K562 (cell line): ENCODE results near the gene MTA1. TPM values are rescaled to one million over a fixed set of nuclear protein-coding genes. Genes with fewer than 3 reads are reported as not detected.

Experiments
- ATAC-seq: fragments of 200-7000 bp; cut with Tn5 transposase; 3 replicates; pipeline ENCODE4 v1.9.1; 2020; ENCODE audit warnings: moderate library complexity
- BruUV-seq: library from RNA; stranded (reverse); fragments of 400-500 nt; replicated peaks from 2 replicates; lab custom pipeline; 2021; lab: Mats Ljungman, UMichigan
- CTCF ChIA-PET: fragments of 300-600 bp; formaldehyde crosslinking; extraction: SDS; loops from one replicate; lab custom pipeline; 2021; ENCODE audit warnings: low intra/inter-chr PET ratio; lab: Yijun Ruan, JAX
- POLR2A ChIA-PET: fragments of 300-600, 350-650 bp; sonication (Branson Sonifier 250); formaldehyde crosslinking; extraction: SDS; loops from one replicate; lab custom pipeline; 2021; ENCODE audit warnings: antibody characterized with exemption, inconsistent platforms; lab: Yijun Ruan, JAX
- DNase-seq, 4 experiments: peaks; one replicate each; pipeline versions ENCODE4 v3.0.0 to v3.0.0-alpha.2; 2011 to 2018; ENCODE audit warnings: low spot score in 3 of 4, mixed read lengths in 3 of 4; ENCODE audit errors: extremely low read depth in 1 of 4
- FAIRE-seq: peaks from 2 replicates; lab custom pipeline; 2011; peaks lifted over from hg19 to GRCh38; lab: Jason Lieb, UNC
- H2AFZ ChIP-seq: 2 replicates; pipeline ENCODE4 v1.6.0; 2011; ENCODE audit warnings: low read depth, low read length, control low read depth, inconsistent platforms
- H3K27ac ChIP-seq: fragments of 200-600 bp; 3 replicates; pipeline ENCODE4 v1.8.0; 2011; ENCODE audit warnings: low read depth, mild to moderate bottlenecking, control low read depth, inconsistent platforms, low read length, moderate library complexity, mixed read lengths; ENCODE audit errors: extremely low read depth
- H3K27me3 ChIP-seq, 2 experiments: fragments of 300-600 bp in 1 of 2; 2 replicates in 1 of 2; 3 replicates in 1 of 2; pipeline versions ENCODE4 v1.6.0 to v1.8.0; 2011; ENCODE audit warnings: inconsistent platforms in 2 of 2, low read length in 2 of 2, mild to moderate bottlenecking in 1 of 2, mixed read lengths in 1 of 2, moderate library complexity in 1 of 2; ENCODE audit not compliant: control insufficient read depth in 2 of 2, insufficient read depth in 2 of 2
- H3K36me3 ChIP-seq: fragments of 300-600 bp; 3 replicates; pipeline ENCODE4 v1.8.0; 2011; ENCODE audit warnings: mild to moderate bottlenecking, low read length, inconsistent platforms; ENCODE audit not compliant: control insufficient read depth, insufficient read depth
- H3K4me1 ChIP-seq, 2 experiments: fragments of 200-600 bp in 1 of 2; replicated peaks in 1 of 2; 2 replicates in 1 of 2; 3 replicates in 1 of 2; pipeline versions ENCODE4 v1.5.1 to v1.8.0; 2011; ENCODE audit warnings: inconsistent platforms in 2 of 2, low read length in 2 of 2, mild to moderate bottlenecking in 1 of 2, mixed read lengths in 1 of 2, moderate library complexity in 1 of 2; ENCODE audit not compliant: control insufficient read depth in 2 of 2, insufficient read depth in 2 of 2
- H3K4me2 ChIP-seq: 2 replicates; pipeline ENCODE4 v1.6.1; 2011; ENCODE audit warnings: low read length, control low read depth, inconsistent platforms, mixed read lengths; ENCODE audit not compliant: insufficient read depth
- H3K4me3 ChIP-seq: fragments of 200-600 bp; sonication (generic), shearing (Covaris generic); 2 replicates; pipeline ENCODE4 v1.5.1; 2016; ENCODE audit warnings: control low read depth, inconsistent platforms
- H3K79me2 ChIP-seq: fragments of 200-600 bp; 3 replicates; pipeline ENCODE4 v1.8.0; 2011; ENCODE audit warnings: low read length, inconsistent platforms; ENCODE audit not compliant: control insufficient read depth, insufficient read depth
- H3K9ac ChIP-seq, 2 experiments: 2 replicates each; pipeline versions ENCODE4 v1.6.0 to v1.6.1; 2011; ENCODE audit warnings: low read depth in 2 of 2, low read length in 2 of 2, control low read depth in 1 of 2, inconsistent platforms in 1 of 2, mild to moderate bottlenecking in 1 of 2, mixed read lengths in 1 of 2; ENCODE audit not compliant: insufficient read depth in 1 of 2
- H3K9me1 ChIP-seq: one replicate; pipeline ENCODE4 v1.6.0; 2011; ENCODE audit warnings: inconsistent platforms, mild to moderate bottlenecking, low read length, moderate library complexity; ENCODE audit not compliant: control insufficient read depth, insufficient read depth
- H3K9me3 ChIP-seq: replicated peaks from 2 replicates; pipeline ENCODE4 v1.5.1; 2011; ENCODE audit warnings: low read depth, low read length, inconsistent platforms; ENCODE audit not compliant: control insufficient read depth, insufficient read depth
- H4K20me1 ChIP-seq: replicated peaks from 2 replicates; pipeline ENCODE4 v1.6.1; 2011; ENCODE audit warnings: low read length, inconsistent platforms, mixed read lengths; ENCODE audit not compliant: control insufficient read depth, insufficient read depth
- ESRRA ChIP-seq: fragments of 450-650 bp; IDR thresholded peaks from 2 replicates; pipeline ENCODE4 v1.6.1; 2014; ENCODE audit warnings: low read depth, mild to moderate bottlenecking, moderate library complexity, borderline replicate concordance
- HCFC1 ChIP-seq: IDR thresholded peaks from 2 replicates; pipeline ENCODE4 v1.6.1; 2012; ENCODE audit warnings: low read depth, low read length, improper control_type of control experiment
- POLR2G ChIP-seq: fragments of 200-400 bp; formaldehyde crosslinking; IDR thresholded peaks from 2 replicates; pipeline ENCODE4 v1.6.1; 2017; ENCODE audit warnings: low read depth, mild to moderate bottlenecking, antibody characterized with exemption, low read length, moderate library complexity
- RBFOX2 ChIP-seq: fragments of 200-400 bp; formaldehyde crosslinking; IDR thresholded peaks from 2 replicates; pipeline ENCODE4 v1.6.1; 2017; ENCODE audit warnings: low read depth, mild to moderate bottlenecking, low read length, moderate library complexity
- TAF1 ChIP-seq: IDR thresholded peaks from 2 replicates; pipeline ENCODE4 v1.6.1; 2011; ENCODE audit warnings: mild to moderate bottlenecking, low read length, moderate library complexity; ENCODE audit not compliant: insufficient read depth, control insufficient read depth, severe bottlenecking; ENCODE audit errors: extremely low read depth
- ZKSCAN1 ChIP-seq: fragments of 150-350 bp; IDR thresholded peaks from 2 replicates; pipeline ENCODE4 v1.6.1; 2016; ENCODE audit warnings: low read depth, low read length
- ZNF224 ChIP-seq: sonication (generic); formaldehyde crosslinking; IDR thresholded peaks from 2 replicates; pipeline ENCODE4 v1.8.0; 2022; ENCODE audit warnings: mild to moderate bottlenecking, missing genetic modification reagents
- WGBS: fragments of 100-300 bp; shearing (Covaris generic); methylation state at CpG from one replicate; pipeline ENCODE4 v1.1.6; 2016; ENCODE audit warnings: low coverage, mixed read lengths; ENCODE audit not compliant: insufficient coverage; ENCODE audit errors: missing lambda C conversion rate; 5-methylcytosine and 5-hydroxymethylcytosine counted together
- in situ Hi-C: fragments of 300-500 bp; cut with MboI; formaldehyde crosslinking; loops from 4 replicates; pipeline ENCODE4 v1.15.0; 2018; ENCODE audit warnings: inconsistent platforms, mixed read lengths
- intact Hi-C: fragments of 100-400 bp; cut with micrococcal nuclease; formaldehyde crosslinking; loops from 2 replicates; pipeline ENCODE4 v1.14.2; 2022
- polyA plus RNA-seq, 8 experiments: library from polyadenylated mRNA; depleted of rRNA in 4 of 8; stranded (reverse) in 5 of 8; unstranded in 3 of 8; fragments of >200 nt; fragmentation: Nextera tagmentation in 2 of 8; fragmentation: Illumina TruSeq in 1 of 8; extraction: Ambion mirVana in 2 of 8; extraction: Trizol in 1 of 8; gene quantifications; 2 replicates each; pipeline versions ENCODE4 v1.2.1 to v1.2.3, GENCODE V29; 2011 to 2014; ENCODE audit warnings: inconsistent platforms in 1 of 8, missing spikeins in 1 of 8
- total RNA-seq, 7 experiments: library from RNA; depleted of rRNA in 6 of 7; stranded (reverse); fragments of >200 nt in 6 of 7; fragmentation: Illumina TruSeq in 2 of 7; extraction: Trizol in 2 of 7; gene quantifications; 2 replicates each; pipeline versions ENCODE4 v1.2.1 to v1.2.3, GENCODE V29; 2011 to 2021; ENCODE audit warnings: low replicate concordance in 1 of 7

MTA1 gene
- total and polyA plus RNA-seq, 9 of the 15 experiments (the other 6 are each of a cell fraction or from before 2014, with no cell fraction given): 0.13 to 118 (median 32.3) TPM

DNA sequence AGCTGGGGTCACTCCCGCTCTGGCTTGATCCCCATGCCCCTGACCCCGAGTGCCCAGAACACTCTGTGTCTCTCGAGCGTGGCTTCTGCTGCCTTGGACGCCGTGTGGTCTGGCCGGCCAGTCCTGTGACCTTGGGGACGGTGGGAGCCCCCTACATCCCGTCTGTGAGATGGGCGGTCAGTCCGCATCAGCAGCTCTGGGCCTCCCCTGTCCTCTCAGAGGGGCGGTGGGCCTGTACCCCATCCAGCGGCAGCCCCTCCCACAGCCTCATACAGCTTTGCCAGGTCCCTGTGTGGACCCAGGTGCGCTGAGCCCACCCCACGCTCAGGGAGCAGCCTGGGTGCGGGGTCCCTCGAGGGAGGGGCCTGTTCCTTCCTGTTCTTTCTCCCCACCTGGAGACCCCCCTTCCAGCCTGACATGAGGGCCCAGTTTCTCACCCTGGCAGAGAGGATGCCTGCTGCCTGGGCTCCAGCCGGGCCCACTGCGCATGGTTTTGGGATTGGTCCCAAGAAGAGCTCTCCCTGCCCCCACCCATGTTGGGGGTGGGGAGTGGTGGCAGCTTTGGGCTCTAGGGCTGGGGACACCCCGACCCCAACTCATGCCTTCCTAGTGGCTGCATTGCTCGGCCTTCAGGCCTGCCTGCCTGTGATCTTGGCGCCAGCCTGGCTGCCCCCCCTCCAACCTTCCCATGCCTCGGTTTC, 1.5 kb downstream of the MTA1 start:
- peaks cover 61% of the 10 kb centered on the region for H3K79me2 ChIP-seq
- peak overlapping the region; percentile 72 for H3K4me2 ChIP-seq
- no peaks in the 10 kb centered on the region for H3K9me3 ChIP-seq
- in situ Hi-C loops (no loop called here), intact Hi-C loops (no loop called here)
- CTCF ChIA-PET: no interaction called here
- no peak for TF ChIP-seq TAF1
- peak; percentile 58; the same call in 1 of the 2 replicates for TF ChIP-seq RBFOX2
- TF ChIP-seq ZNF224: no peak
- peak; percentile 39 for TF ChIP-seq POLR2G
- TF ChIP-seq ZKSCAN1: no peak
- TF ChIP-seq ESRRA: peak; percentile 61; the same call in 1 of the 2 replicates
- TF ChIP-seq HCFC1: no peak
- peaks cover 11 to 61% of the 10 kb centered on the region in 2 experiments; a peak in 4 of 5 replicates for H3K4me1 ChIP-seq
- DNase-seq (peak in 1 of 4 experiments; percentile 31), ATAC-seq (peak; percentile 29), FAIRE-seq (no peak)
- 56% methylated on average over 5 of the region's 23 CpGs for WGBS
- peaks cover 36% of the 10 kb centered on the region; the same call in 2 of the 3 replicates for H3K36me3 ChIP-seq
- H3K27ac ChIP-seq: peak overlapping the region; percentile 75; the same call in 2 of the 3 replicates
- no peaks in the 10 kb centered on the region for H3K27me3 ChIP-seq
- peak overlapping the region; percentile 81 to 98 for H3K9ac ChIP-seq
- no peaks in the 10 kb centered on the region for H4K20me1 ChIP-seq
- POLR2A ChIA-PET: interaction anchor here (0.6 to 1.2 kb wide), 3 partner anchors 10 to 79 kb away, joined by 3 read pairs; no protein-coding TSS in a partner anchor
- no TSS peak for BruUV-seq
- peak overlapping the region; percentile 71 for H3K4me3 ChIP-seq
- no peak overlapping the region for H2AFZ ChIP-seq
- H3K9me1 ChIP-seq: peaks cover 6% of the 10 kb centered on the region
